ENCODE data around the gene HOXA13. TPM values are rescaled to one million over a fixed set of nuclear protein-coding genes. Genes with fewer than 3 reads are reported as not detected.

Gene HOXA13
- total RNA-seq (2022) (1.3 and 1.6 TPM in 2 replicates), Bru-seq, nascent RNA (percentile 38 among the genes with signal in this experiment), BruChase-seq, experiment 1, labeled RNA remaining after a 6-hour chase (percentile 43 among the genes with signal in this experiment), BruChase-seq, experiment 2, labeled RNA remaining after a 2-hour chase (percentile 52 among the genes with signal in this experiment)
- long read RNA-seq, full-length matches to known transcripts: 1 of 2 reads
- long read RNA-seq, partial matches to known transcripts: 0 of 2 reads
- long read RNA-seq, other reads (novel, unspliced or antisense): 1 of 2 reads

DNA sequence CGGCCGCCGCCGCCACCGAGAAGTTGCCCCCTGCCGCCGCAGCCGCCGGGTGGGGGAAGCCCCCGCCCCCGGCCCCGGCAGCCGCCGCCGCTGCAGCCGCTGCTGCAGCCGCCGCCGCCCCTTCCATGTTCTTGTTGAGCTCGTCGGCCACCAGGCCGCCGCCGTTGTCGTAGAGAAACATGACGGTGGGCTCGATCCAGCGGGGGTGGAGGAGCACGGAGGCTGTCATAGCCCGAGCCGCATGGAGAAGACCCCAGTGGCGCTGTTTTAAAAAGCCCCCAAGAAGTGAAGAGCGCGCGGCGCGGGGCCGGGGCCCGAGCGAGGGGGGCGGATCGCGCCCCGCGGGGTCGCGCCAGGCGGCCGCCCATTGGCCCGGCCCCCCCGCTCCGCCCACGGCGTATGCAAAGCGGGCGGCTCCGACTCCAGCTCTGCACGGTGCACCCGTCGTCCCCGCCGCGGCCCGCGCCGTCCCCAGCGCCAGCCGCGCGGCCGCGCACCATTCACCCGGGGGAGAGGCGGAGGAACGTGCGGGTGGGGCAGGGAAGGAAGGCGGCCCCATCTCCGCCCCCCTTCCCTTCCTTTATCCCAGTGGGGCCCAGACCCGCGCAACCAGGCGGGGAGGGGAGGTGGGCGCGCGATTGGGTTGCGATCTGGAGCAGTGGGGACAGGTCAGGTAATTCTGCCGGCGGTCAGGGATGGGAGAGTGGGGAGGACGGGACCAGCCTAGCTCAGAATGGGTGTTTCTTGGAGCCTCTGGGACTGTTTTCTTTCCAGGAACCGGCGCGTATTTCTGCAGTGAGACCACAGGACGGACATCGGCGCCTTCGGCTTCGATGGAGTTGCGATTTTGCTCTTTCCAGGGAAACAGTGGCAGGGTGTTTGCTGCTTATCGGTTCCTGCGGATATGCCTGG, at the start of gene HOXA13:
Gene HOXA13 (minus strand): TSS at position 243 of the 912 bp plus-strand sequence. CDS start 14 bp downstream, at position 229.
- peak within 1 kb of the TSS; percentile 71 for H3K4me3 Mint-ChIP-seq (ENCODE audit: low read depth, unreplicated experiment)
- CTCF ChIA-PET: interaction anchor here (0.7 to 1.9 kb wide), 13 partner anchors 8 to 794 kb away, joined by 3 to 9 read pairs (median 3); no protein-coding TSS in a partner anchor
- H3K27me3 Mint-ChIP-seq (ENCODE audit: unreplicated experiment): peaks cover 49% of the 10 kb centered on the region
- TF ChIP-seq, protein P1, sequence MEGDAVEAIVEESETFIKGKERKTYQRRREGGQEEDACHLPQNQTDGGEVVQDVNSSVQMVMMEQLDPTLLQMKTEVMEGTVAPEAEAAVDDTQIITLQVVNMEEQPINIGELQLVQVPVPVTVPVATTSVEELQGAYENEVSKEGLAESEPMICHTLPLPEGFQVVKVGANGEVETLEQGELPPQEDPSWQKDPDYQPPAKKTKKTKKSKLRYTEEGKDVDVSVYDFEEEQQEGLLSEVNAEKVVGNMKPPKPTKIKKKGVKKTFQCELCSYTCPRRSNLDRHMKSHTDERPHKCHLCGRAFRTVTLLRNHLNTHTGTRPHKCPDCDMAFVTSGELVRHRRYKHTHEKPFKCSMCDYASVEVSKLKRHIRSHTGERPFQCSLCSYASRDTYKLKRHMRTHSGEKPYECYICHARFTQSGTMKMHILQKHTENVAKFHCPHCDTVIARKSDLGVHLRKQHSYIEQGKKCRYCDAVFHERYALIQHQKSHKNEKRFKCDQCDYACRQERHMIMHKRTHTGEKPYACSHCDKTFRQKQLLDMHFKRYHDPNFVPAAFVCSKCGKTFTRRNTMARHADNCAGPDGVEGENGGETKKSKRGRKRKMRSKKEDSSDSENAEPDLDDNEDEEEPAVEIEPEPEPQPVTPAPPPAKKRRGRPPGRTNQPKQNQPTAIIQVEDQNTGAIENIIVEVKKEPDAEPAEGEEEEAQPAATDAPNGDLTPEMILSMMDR (IDR thresholded peaks at IDR 0.05; ENCODE audit: unreplicated experiment): no peak
- peak; percentile 90 for DNase-seq
- H3K36me3 Mint-ChIP-seq (ENCODE audit: insufficient read depth, unreplicated experiment): peaks cover 25% of the 10 kb centered on the region
- no TSS peak for BruUV-seq (replicated peaks)
- peaks cover 10% of the 10 kb centered on the region for H3K4me1 Mint-ChIP-seq (ENCODE audit: low read depth, unreplicated experiment)
- H3K9me3 Mint-ChIP-seq (ENCODE audit: low read depth, unreplicated experiment): no peaks in the 10 kb centered on the region
- no peak within 1 kb of the TSS for H3K27ac Mint-ChIP-seq (ENCODE audit: unreplicated experiment)
- intact Hi-C loops (cut with micrococcal nuclease; ENCODE audit: unreplicated experiment): loop anchor here (5.0 kb wide), 1 partner anchor 572 kb away; no protein-coding TSS in a partner anchor

DNA sequence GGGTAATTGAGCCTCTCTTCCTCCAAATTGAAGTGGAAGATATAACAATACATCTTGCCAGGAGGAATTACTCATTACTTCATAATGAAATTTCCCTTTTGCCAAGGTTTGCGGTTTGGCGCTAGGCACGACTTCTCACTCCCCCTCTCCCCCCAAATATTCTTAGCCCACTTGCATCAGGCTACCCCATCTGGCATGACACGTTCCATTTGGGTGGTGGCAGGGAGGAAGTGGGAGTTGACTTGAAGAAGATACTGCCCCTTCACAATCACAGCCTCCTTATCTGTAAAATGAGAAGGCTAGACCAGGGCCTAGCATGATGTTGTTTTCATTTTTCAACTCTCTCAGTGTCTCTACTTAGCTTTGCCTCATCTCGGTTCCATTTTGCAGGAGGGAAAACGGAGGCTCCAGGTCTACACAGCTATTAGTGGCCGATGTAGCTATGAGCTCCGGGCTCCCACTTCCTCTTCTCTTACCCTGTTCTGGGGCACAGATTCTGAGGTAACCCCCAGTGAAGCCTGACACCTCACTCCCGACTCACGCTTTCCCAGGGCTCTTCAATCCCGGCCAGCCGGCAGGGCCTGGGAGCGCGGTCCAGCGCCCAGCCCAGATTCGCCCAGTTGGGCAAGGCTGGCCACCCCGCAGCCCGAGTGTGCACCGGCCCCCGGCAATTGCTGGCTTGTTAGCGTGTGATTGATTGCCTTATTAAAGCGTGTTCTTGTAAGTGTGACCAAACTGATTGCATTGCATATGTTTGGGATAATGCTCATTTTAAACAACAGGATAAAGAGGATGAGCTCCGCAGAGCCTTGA, 49.2 kb upstream of the HOXA13 start:
- Mint-ChIP-seq H3K4me3 (ENCODE audit: low read depth, unreplicated experiment) (no peak overlapping the region), H3K27ac (ENCODE audit: unreplicated experiment) (no peak overlapping the region), H3K4me1 (ENCODE audit: low read depth, unreplicated experiment) (peaks cover 8% of the 10 kb centered on the region), H3K9me3 (ENCODE audit: low read depth, unreplicated experiment) (no peaks in the 10 kb centered on the region), H3K27me3 (ENCODE audit: unreplicated experiment) (peaks cover 96% of the 10 kb centered on the region), H3K36me3 (ENCODE audit: insufficient read depth, unreplicated experiment) (peaks cover 10% of the 10 kb centered on the region)
- CTCF ChIA-PET: no interaction called here
- no TSS peak for BruUV-seq (replicated peaks)
- TF ChIP-seq, protein P1 (IDR thresholded peaks at IDR 0.05; ENCODE audit: unreplicated experiment): no peak
- no peak for DNase-seq
- intact Hi-C loops (cut with micrococcal nuclease; ENCODE audit: unreplicated experiment): no loop called here

DNA sequence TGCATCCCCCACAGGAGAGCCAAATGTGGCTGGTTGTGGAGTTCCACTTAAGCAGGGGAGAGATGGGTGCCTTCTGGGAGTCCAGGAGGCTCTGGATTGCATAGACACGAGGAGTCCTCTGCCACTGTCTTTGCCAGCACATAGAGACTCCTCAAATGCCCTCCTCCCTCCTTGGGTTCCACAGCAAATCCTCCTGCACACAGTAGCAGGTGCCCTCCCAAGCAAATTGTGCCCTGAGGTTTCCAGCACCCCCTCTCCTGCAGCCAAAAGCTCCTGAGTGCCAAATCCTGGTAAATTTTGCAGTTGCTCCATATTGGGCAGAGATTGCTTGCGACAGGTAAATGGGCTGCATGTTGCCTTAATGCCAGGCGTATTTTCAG, 48.5 kb upstream of the HOXA13 start:
- Mint-ChIP-seq H3K4me3 (ENCODE audit: low read depth, unreplicated experiment) (no peak overlapping the region), H3K9me3 (ENCODE audit: low read depth, unreplicated experiment) (no peaks in the 10 kb centered on the region), H3K36me3 (ENCODE audit: insufficient read depth, unreplicated experiment) (peaks cover 14% of the 10 kb centered on the region), H3K27ac (ENCODE audit: unreplicated experiment) (no peak overlapping the region), H3K4me1 (ENCODE audit: low read depth, unreplicated experiment) (peaks cover 8% of the 10 kb centered on the region), H3K27me3 (ENCODE audit: unreplicated experiment) (peaks cover 99% of the 10 kb centered on the region)
- intact Hi-C loops (cut with micrococcal nuclease; ENCODE audit: unreplicated experiment): no loop called here
- DNase-seq: no peak
- CTCF ChIA-PET: no interaction called here
- TF ChIP-seq, protein P1 (IDR thresholded peaks at IDR 0.05; ENCODE audit: unreplicated experiment): no peak
- BruUV-seq (replicated peaks): no TSS peak

Data from Calu3 (cell line).